HG02759 (cell line): ENCODE measurements around the gene DUSP9.

Experiments used
- ATAC-seq: cut with Tn5 transposase; IDR thresholded peaks from one replicate; pipeline ENCODE4 v1.9.1; 2021; ENCODE audit warnings: mild to moderate bottlenecking, moderate library complexity; ENCODE audit not compliant: unreplicated experiment

Gene DUSP9

GRCh38 chrX:153635788-153636668, 11.0 kb upstream of the DUSP9 start:
- no peak for ATAC-seq

- ATAC-seq, result no peak
Observed at GRCh38 chrX:153636716-153637115, 10.3 kb upstream of the DUSP9 start.

- no peak for ATAC-seq
Observed at GRCh38 chrX:153637121-153638040, 9.6 kb upstream of the DUSP9 start.

- ATAC-seq, result no peak
Observed at GRCh38 chrX:153638041-153638371, 9.0 kb upstream of the DUSP9 start.

GRCh38 chrX:153638436-153639176, 8.4 kb upstream of the DUSP9 start:
- no peak for ATAC-seq

- ATAC-seq, result no peak
Observed at GRCh38 chrX:153639177-153640044, 7.6 kb upstream of the DUSP9 start.

- no peak for ATAC-seq
Observed at GRCh38 chrX:153640045-153640686, 6.8 kb upstream of the DUSP9 start.

- ATAC-seq, result no peak
Observed at GRCh38 chrX:153640736-153641575, 6.0 kb upstream of the DUSP9 start.

GRCh38 chrX:153641627-153642026, 5.4 kb upstream of the DUSP9 start:
- ATAC-seq, result no peak

GRCh38 chrX:153642051-153642654, 4.8 kb upstream of the DUSP9 start:
- ATAC-seq, result no peak

- no peak for ATAC-seq
Observed at GRCh38 chrX:153642655-153643430, 4.2 kb upstream of the DUSP9 start.

- ATAC-seq, result no peak
Observed at GRCh38 chrX:153643431-153644351, 3.3 kb upstream of the DUSP9 start.

GRCh38 chrX:153644356-153645125, 2.5 kb upstream of the DUSP9 start:
- no peak for ATAC-seq

GRCh38 chrX:153645151-153645550, 1.9 kb upstream of the DUSP9 start:
- no peak for ATAC-seq

- no peak for ATAC-seq
Observed at GRCh38 chrX:153645921-153646488, 998 bp upstream of the DUSP9 start.
